Spleen (tissue), 11 donors: ENCODE measurements around the gene KANK3. TPM values are rescaled to one million over a fixed set of nuclear protein-coding genes. Genes with fewer than 3 reads are reported as not detected.
A peak's percentile ranks its signal among the peaks of the same experiment; 100 is the strongest.
"Not testable (repeated sequence)": the region's sequence is repeated elsewhere in the genome, so short reads cannot be mapped to it uniquely, and the experiment has no call there.

ENCODE experiments used
- DNase-seq: peaks from one replicate; pipeline ENCODE4 v3.0.0-alpha.2; 2020
- H3K27ac ChIP-seq, 8 donors: fragments of 200-600 bp; sonication (generic) in 7 of 8; 1 replicate in 4 of 8; 2 replicates in 4 of 8; pipeline versions ENCODE4 v1.5.0 to v1.8.0; 2016 to 2021; ENCODE audit warnings: inconsistent platforms in 4 of 8, mild to moderate bottlenecking in 4 of 8, moderate library complexity in 1 of 8
- H3K27me3 ChIP-seq, 7 donors: fragments of 200-600 bp; sonication (generic) in 6 of 7; replicated peaks in 1 of 7; 1 replicate in 4 of 7; 2 replicates in 3 of 7; pipeline versions ENCODE4 v1.5.0 to v1.8.0; 2016 to 2021; ENCODE audit warnings: inconsistent platforms in 3 of 7, mild to moderate bottlenecking in 1 of 7
- H3K36me3 ChIP-seq, 6 donors: fragments of 200-600 bp; sonication (generic) in 5 of 6; 1 replicate in 4 of 6; 2 replicates in 2 of 6; pipeline versions ENCODE4 v1.5.0 to v1.8.0; 2016 to 2021; ENCODE audit warnings: inconsistent platforms in 2 of 6
- H3K4me1 ChIP-seq, 6 donors: fragments of 200-600 bp; sonication (generic) in 5 of 6; 1 replicate in 3 of 6; 2 replicates in 3 of 6; pipeline versions ENCODE4 v1.5.0 to v1.8.0; 2016 to 2021; ENCODE audit warnings: inconsistent platforms in 3 of 6
- H3K4me3 ChIP-seq, 8 donors: fragments of 200-600 bp; sonication (generic) in 7 of 8; 1 replicate in 4 of 8; 2 replicates in 4 of 8; pipeline versions ENCODE4 v1.5.0 to v1.8.0; 2016 to 2021; ENCODE audit warnings: inconsistent platforms in 4 of 8, mild to moderate bottlenecking in 4 of 8, moderate library complexity in 2 of 8
- H3K9me3 ChIP-seq, 8 donors: fragments of 200-600 bp; sonication (generic) in 7 of 8; 1 replicate in 4 of 8; 2 replicates in 4 of 8; pipeline versions ENCODE4 v1.5.0 to v1.8.0; 2016 to 2021; ENCODE audit warnings: inconsistent platforms in 4 of 8
- POLR2A ChIP-seq, 3 donors: fragments of 450-650 bp; IDR thresholded peaks; one replicate each; pipeline ENCODE4 v1.5.1; 2017; ENCODE audit warnings: antibody characterized with exemption in 3 of 3, mild to moderate bottlenecking in 1 of 3
- POLR2AphosphoS5 ChIP-seq, 3 donors: sonication (generic); formaldehyde crosslinking; IDR thresholded peaks; one replicate each; pipeline ENCODE4 v1.5.1; 2017; ENCODE audit warnings: antibody characterized with exemption in 3 of 3
- WGBS, 5 donors: extraction: QIAGEN DNeasy Blood & Tissue Kit in 3 of 5; methylation state at CpG; one replicate each; pipeline versions ENCODE4 v1.1.5 to v1.1.7; 2013 to 2018; 5-methylcytosine and 5-hydroxymethylcytosine counted together
- intact Hi-C: fragments of 100-400 bp; cut with DNase I; formaldehyde crosslinking; loops from one replicate; pipeline ENCODE4 v1.15.0; 2023; ENCODE audit warnings: low total_unique reads
- polyA plus RNA-seq, 3 donors: library from polyadenylated mRNA; stranded (reverse); fragments of 200-250 nt; gene quantifications; one replicate each; pipeline ENCODE4 v1.2.1, GENCODE V29; 2013
- total RNA-seq, 7 donors: library from RNA; depleted of rRNA in 3 of 7; stranded (reverse); fragments of >200 nt in 3 of 7; fragmentation: NEBNext Ultra II Directional in 4 of 7; extraction: Animal tissue kit (Norgen Biotek cat#: 25700) in 4 of 7; gene quantifications; one replicate each; pipeline versions ENCODE4 v1.1.0 to v1.2.1, GENCODE V29; 2016 to 2021
- TF ChIP-seq, protein P1 (sequence below), 11 experiments: fragments of 200-600 bp in 7 of 11; fragments of 450-650 bp in 4 of 11; sonication (generic) in 4 of 11; IDR thresholded peaks in 8 of 11; conservative IDR thresholded peaks in 3 of 11; 1 replicate in 7 of 11; 2 replicates in 4 of 11; pipeline versions ENCODE4 v1.4.0 to v1.8.0; 2016 to 2021; ENCODE audit warnings: antibody characterized with exemption in 11 of 11, inconsistent platforms in 4 of 11, mild to moderate bottlenecking in 1 of 11
- donor health status: healthy with polysubstance abuse.
- donor health status: DM: no; HTN: no; CAD: no; lungs with moderate emphysema.
- donor health status: DM: no; HTN: no; CAD: no.
- donor health status: Bipolar disorder and iron deficiency.
- donor health status: healthy.
- donor health status: DM: no; HTN: no; CAD: no.
- donor health status: DM: yes; HTN: yes; CAD: no.

KANK3 gene
- total and polyA plus RNA-seq, 10 donors = 14.0 to 84.6 (median 52.8) TPM

DNA sequence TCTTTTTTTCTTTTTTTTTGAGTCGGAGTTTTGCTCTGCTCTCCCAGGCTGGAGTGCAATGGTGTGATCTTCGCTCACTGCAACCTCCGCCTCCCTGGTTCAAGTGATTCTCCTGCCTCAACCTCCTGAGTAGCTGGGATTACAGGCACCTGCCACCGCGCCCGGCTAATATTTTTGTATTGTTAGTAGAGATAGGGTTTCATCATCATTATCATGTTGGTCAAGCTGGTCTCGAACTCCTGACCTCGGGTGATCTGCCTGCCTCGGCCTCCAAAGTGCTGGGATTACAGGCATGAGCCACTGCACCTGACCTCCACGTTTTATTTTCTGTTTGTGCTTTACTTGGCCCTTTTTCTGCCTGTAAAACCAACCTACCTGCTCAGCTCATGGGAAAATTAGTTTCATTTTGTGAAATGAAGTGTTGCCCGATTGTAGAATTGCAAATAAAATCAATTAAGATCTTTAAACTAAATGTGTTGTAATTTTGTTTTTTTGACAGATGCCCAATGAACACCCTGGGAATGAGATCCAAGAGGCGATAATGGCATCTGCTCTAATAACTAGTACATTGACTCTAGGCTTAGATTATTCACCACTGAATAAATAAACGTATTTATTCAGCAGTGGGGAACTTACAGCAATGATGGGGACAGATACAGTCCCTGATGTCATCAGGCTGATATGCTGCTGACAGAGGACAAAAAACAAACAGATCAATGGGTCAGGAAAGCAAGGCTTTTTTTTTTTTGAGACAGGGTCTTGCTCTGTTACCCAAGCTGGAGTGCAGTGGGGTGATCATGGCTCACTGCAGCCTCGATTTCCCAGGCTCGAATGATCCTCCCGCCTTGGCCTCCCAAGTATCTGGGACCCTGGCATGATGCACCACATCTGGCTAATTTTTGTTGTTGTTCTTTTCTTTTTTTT, 44.9 kb upstream of the KANK3 start:
- intact Hi-C loops = no loop called here
- WGBS, 5 donors = 94 to 98% (median 95%) methylated on average over 16 of the region's 16 CpGs

DNA sequence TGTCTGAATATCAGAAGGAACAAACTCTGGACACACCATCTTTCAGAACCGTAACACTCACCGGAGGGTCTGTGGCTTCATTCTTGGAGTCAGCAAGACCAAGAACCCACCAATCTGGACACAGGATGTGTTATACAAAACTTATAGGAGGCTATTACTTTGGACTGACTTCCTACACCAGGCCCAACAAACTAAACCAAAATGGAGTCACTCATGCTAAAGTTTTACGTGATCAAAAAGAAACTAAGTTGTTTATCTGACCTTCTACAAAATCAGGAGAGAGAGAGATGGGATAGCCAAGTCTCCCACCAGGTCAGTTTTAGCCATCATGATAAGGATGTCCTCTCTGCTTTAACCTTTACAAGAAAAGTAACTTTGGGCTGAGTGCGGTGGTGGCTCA, 43.9 kb upstream of the KANK3 start:
- intact Hi-C loops = no loop called here
- no peaks in the 10 kb centered on the region for H3K27me3 ChIP-seq
- peaks cover 17 to 50% (median 30%) of the 10 kb centered on the region in 6 donors for H3K4me1 ChIP-seq
- WGBS, 5 donors = 75 to 98% (median 85%) methylated on average over 4 of the region's 4 CpGs
- DNase-seq = no peak
- no peak overlapping the region for H3K27ac ChIP-seq
- peaks cover 0 to 7% (median 0%) of the 10 kb centered on the region in 6 donors for H3K36me3 ChIP-seq
- TF ChIP-seq, protein P1, sequence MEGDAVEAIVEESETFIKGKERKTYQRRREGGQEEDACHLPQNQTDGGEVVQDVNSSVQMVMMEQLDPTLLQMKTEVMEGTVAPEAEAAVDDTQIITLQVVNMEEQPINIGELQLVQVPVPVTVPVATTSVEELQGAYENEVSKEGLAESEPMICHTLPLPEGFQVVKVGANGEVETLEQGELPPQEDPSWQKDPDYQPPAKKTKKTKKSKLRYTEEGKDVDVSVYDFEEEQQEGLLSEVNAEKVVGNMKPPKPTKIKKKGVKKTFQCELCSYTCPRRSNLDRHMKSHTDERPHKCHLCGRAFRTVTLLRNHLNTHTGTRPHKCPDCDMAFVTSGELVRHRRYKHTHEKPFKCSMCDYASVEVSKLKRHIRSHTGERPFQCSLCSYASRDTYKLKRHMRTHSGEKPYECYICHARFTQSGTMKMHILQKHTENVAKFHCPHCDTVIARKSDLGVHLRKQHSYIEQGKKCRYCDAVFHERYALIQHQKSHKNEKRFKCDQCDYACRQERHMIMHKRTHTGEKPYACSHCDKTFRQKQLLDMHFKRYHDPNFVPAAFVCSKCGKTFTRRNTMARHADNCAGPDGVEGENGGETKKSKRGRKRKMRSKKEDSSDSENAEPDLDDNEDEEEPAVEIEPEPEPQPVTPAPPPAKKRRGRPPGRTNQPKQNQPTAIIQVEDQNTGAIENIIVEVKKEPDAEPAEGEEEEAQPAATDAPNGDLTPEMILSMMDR (IDR thresholded peaks at IDR 0.05 in 8 of 11, conservative IDR thresholded peaks at IDR 0.05 in 3 of 11) = no peak
- TF ChIP-seq POLR2AphosphoS5 (IDR thresholded peaks at IDR 0.05) (no peak), POLR2A (IDR thresholded peaks at IDR 0.05) (no peak)
- H3K9me3 ChIP-seq = peaks cover 0 to 8% (median 0%) of the 10 kb centered on the region in 8 donors
- no peak overlapping the region for H3K4me3 ChIP-seq

More for the DNA sequence above, 44.9 kb upstream of the KANK3 start:
- Histone ChIP-seq H3K9me3 (peaks cover 0 to 8% (median 0%) of the 10 kb centered on the region in 8 donors), H3K27me3 (no peaks in the 10 kb centered on the region), H3K4me3 (no peak overlapping the region), H3K27ac (no peak overlapping the region), H3K4me1 (peaks cover 24 to 60% (median 39%) of the 10 kb centered on the region in 6 donors), H3K36me3 (peaks cover 0 to 9% (median 0%) of the 10 kb centered on the region in 6 donors)
- no peak for DNase-seq
- TF ChIP-seq POLR2AphosphoS5 (IDR thresholded peaks at IDR 0.05) = no peak
- TF ChIP-seq, protein P1 (IDR thresholded peaks at IDR 0.05 in 8 of 11, conservative IDR thresholded peaks at IDR 0.05 in 3 of 11) = no peak
- no peak for TF ChIP-seq POLR2A (IDR thresholded peaks at IDR 0.05)

DNA sequence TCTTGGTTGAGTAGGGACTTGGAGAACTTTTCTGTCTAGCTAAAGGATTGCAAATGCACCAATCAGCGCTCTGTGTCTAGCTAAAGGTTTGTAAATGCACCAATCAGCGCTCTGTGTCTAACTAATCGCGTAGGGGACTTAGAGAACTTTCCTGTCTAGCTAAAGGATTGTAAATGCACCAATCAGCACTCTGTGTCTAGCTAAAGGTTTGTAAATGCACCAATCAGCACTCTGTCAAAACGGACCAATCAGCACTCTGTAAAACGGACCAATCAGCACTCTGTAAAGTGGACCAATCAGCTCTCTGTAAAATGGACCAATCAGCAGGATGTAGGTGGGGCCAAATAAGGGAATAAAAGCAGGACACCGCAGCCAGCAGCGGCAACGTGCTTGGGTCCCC, 43.4 kb upstream of the KANK3 start:
- H3K27me3 ChIP-seq, H3K36me3 ChIP-seq, DNase-seq, H3K9me3 ChIP-seq, intact Hi-C loops, H3K4me3 ChIP-seq: not testable (repeated sequence)
- H3K27ac ChIP-seq = peak overlapping the region in 1 of 8 donors; percentile 58
- peaks cover 11 to 44% (median 24%) of the 10 kb centered on the region in 6 donors for H3K4me1 ChIP-seq
- 86 to 94% (median 88%) methylated on average over 9 of the region's 9 CpGs for WGBS, 5 donors

DNA sequence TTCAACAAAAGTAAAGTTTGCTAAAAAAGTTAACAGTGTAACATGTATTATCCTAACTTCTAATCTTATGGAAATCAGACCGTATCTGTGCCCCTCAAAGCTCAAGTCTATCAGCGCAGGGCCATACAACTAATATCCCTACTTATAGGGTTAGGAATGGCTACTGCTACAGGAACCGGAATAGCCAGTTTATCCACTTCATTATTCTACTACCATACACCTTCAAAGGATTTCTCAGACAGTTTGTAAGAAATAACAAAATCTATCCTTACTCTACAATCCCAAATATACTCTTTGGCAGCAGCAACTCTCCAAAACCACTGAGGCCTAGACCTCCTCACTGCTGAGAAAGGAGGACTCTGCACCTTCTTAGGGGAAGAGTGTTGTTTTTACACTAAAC, 42.5 kb upstream of the KANK3 start:
- H3K9me3 ChIP-seq, DNase-seq, H3K4me3 ChIP-seq, H3K27me3 ChIP-seq, intact Hi-C loops, H3K36me3 ChIP-seq: not testable (repeated sequence)
- peaks cover 5 to 37% (median 18%) of the 10 kb centered on the region in 6 donors for H3K4me1 ChIP-seq
- WGBS, 5 donors = 83 to 93% (median 91%) methylated on average over 3 of the region's 3 CpGs
- H3K27ac ChIP-seq = peak overlapping the region in 5 of 8 donors; percentile 10 to 60 (median 48)

DNA sequence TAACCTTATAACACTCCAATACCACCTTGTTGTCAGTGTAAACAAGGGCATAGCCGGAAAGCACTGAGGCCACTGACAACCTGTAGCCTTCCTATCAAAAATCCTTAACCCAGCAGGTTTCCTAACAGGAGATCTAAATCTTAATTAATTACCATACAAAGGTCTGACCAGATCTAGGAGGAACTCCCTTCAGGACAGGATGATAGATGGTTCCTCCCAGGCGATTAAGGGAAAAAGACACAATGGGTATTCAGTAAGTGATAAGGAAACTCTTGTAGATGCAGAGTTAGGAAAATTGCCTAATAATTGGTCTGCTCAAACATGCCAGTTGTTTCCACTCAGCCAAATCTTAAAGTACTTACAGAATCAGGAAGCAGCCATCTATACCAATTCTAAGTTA, 42.0 kb upstream of the KANK3 start:
- DNase-seq, intact Hi-C loops, H3K4me3 ChIP-seq, H3K27me3 ChIP-seq, H3K36me3 ChIP-seq, H3K9me3 ChIP-seq: not testable (repeated sequence)
- 45 to 59% (median 54%) methylated on average over 2 of the region's 2 CpGs for WGBS, 5 donors
- Histone ChIP-seq H3K4me1 (peaks cover 5 to 37% (median 18%) of the 10 kb centered on the region in 6 donors), H3K27ac (peak overlapping the region in 5 of 8 donors; percentile 10 to 60 (median 48))

DNA sequence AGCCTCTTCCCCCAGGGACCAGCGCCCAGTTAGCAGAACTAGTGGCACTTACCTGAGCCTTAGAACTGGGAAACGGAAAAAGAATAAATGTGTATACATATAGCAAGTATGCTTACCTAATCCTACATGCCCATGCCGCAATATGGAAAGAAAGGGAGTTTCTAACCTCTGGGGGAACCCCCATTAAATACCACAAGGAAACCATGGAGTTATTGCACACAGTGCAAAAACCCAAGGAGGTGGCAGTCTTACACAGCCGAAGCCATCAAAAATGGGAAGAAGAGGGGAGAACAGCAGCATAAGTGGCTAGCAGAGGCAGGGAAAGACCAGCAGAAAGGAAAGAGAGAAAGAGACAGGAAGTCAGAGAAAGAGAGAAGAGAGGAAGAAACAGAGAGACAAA, 41.5 kb upstream of the KANK3 start:
- intact Hi-C loops, H3K4me3 ChIP-seq, DNase-seq, H3K36me3 ChIP-seq, H3K9me3 ChIP-seq, H3K27me3 ChIP-seq: not testable (repeated sequence)
- Histone ChIP-seq H3K27ac (peak overlapping the region in 4 of 8 donors; percentile 10 to 60 (median 53)), H3K4me1 (peaks cover 5 to 34% (median 17%) of the 10 kb centered on the region in 6 donors)
- WGBS, 5 donors = 50 to 72% (median 65%) methylated on average over 4 of the region's 4 CpGs

DNA sequence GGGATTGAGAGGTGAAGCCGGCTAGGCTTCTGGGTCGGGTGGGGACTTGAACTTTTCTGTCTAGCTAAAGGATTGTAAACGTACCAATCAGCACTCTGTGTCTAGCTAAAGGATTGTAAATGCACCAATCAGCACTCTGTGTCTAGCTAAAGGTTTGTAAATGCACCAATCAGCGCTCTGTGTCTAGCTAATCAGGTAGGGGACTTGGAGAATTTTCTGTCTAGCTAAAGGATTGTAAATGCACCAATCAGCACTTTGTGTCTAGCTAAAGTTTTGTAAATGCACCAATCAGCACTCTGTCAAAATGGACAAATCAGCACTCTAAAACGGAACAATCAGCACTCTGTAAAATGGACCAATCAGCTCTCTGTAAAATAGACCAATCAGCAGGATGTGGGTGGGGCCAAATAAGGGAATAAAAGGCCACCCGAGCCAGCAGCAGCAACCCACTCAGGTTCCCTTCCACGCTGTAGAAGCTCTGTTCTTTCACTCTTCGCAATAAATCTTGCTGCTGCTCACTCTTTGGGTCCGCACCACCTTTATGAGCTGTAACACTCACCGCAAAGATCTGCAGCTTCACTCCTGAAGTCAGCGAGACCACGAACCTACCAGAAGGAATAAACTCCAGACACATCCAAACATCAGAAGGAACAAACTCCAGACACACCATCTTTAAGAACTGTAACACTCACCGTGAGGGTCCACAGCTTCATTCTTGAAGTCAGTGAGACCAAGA, 36.3 kb upstream of the KANK3 start:
- H3K27me3 ChIP-seq, H3K27ac ChIP-seq, H3K9me3 ChIP-seq, H3K4me1 ChIP-seq, H3K4me3 ChIP-seq, DNase-seq, intact Hi-C loops: not testable (repeated sequence)
- WGBS, 5 donors = 92 to 97% (median 95%) methylated on average over 13 of the region's 13 CpGs
- H3K36me3 ChIP-seq = peaks cover 0 to 35% (median 5%) of the 10 kb centered on the region in 6 donors
